Endothelial cell (in vitro differentiated cells): ENCODE measurements around the gene DMD. TPM values are rescaled to one million over a fixed set of nuclear protein-coding genes. Genes with fewer than 3 reads are reported as not detected.

Source experiments
- DNase-seq: peaks from one replicate; pipeline ENCODE4 v3.0.0; 2021; ENCODE audit warnings: low spot score
- H3K27ac Mint-ChIP-seq: one replicate; pipeline ENCODE4 v1.8.0; 2021; ENCODE audit warnings: mixed read lengths, inconsistent platforms; ENCODE audit not compliant: unreplicated experiment
- H3K27me3 Mint-ChIP-seq: one replicate; pipeline ENCODE4 v1.8.0; 2021; ENCODE audit warnings: mild to moderate bottlenecking, moderate library complexity, mixed read lengths, inconsistent platforms; ENCODE audit not compliant: unreplicated experiment
- H3K36me3 Mint-ChIP-seq: one replicate; pipeline ENCODE4 v1.8.0; 2021; ENCODE audit warnings: mild to moderate bottlenecking, low read depth, mixed read lengths, inconsistent platforms; ENCODE audit not compliant: unreplicated experiment
- H3K4me1 Mint-ChIP-seq: one replicate; pipeline ENCODE4 v1.8.0; 2021; ENCODE audit warnings: mild to moderate bottlenecking, mixed read lengths, inconsistent platforms; ENCODE audit not compliant: unreplicated experiment
- H3K4me3 Mint-ChIP-seq: one replicate; pipeline ENCODE4 v1.8.0; 2021; ENCODE audit warnings: mild to moderate bottlenecking, mixed read lengths, inconsistent platforms; ENCODE audit not compliant: unreplicated experiment
- H3K9me3 Mint-ChIP-seq: one replicate; pipeline ENCODE4 v1.8.0; 2021; ENCODE audit warnings: mixed read lengths, inconsistent platforms; ENCODE audit not compliant: unreplicated experiment
- total RNA-seq: library from RNA; stranded (reverse); fragmentation: NEBNext Ultra II Directional; extraction: Animal tissue kit (Norgen Biotek cat#: 25700); gene quantifications from one replicate; pipeline ENCODE4 v1.2.1, GENCODE V29; 2021; ENCODE audit not compliant: unreplicated experiment
- TF ChIP-seq, protein P1 (sequence below): fragments of 200-600 bp; sonication (generic); IDR thresholded peaks from one replicate; pipeline ENCODE4 v1.5.0; 2021; ENCODE audit warnings: antibody characterized with exemption; ENCODE audit not compliant: unreplicated experiment

The DMD gene
- total RNA-seq, 1 donor from 2014 or later: 5.5 TPM

DNA sequence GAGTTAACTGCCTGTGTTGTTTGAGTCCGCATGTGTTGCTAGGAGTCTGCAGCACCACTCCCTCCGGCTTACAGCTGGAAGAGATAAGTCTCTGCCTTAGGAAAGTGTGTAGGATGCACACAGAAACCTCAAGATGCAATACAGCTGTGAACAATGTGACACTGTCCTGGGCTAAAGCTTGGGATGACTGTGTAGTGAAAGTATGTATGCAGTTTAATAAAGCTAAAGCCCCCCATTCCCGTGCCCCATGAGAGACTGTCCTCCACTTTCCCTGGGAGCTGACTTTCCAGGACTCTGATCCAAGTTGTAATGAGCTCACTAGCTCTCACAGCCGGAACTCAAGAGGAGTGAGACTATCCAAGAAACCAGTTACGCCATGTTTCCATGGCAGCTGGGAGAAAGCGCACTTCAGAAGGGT lies 1982.9 kb downstream of the DMD start:
- H3K4me1 Mint-ChIP-seq: peaks cover 4% of the 10 kb centered on the region
- TF ChIP-seq, protein P1, sequence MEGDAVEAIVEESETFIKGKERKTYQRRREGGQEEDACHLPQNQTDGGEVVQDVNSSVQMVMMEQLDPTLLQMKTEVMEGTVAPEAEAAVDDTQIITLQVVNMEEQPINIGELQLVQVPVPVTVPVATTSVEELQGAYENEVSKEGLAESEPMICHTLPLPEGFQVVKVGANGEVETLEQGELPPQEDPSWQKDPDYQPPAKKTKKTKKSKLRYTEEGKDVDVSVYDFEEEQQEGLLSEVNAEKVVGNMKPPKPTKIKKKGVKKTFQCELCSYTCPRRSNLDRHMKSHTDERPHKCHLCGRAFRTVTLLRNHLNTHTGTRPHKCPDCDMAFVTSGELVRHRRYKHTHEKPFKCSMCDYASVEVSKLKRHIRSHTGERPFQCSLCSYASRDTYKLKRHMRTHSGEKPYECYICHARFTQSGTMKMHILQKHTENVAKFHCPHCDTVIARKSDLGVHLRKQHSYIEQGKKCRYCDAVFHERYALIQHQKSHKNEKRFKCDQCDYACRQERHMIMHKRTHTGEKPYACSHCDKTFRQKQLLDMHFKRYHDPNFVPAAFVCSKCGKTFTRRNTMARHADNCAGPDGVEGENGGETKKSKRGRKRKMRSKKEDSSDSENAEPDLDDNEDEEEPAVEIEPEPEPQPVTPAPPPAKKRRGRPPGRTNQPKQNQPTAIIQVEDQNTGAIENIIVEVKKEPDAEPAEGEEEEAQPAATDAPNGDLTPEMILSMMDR: no peak
- no peak overlapping the region for H3K27ac Mint-ChIP-seq
- H3K36me3 Mint-ChIP-seq: no peaks in the 10 kb centered on the region
- no peaks in the 10 kb centered on the region for H3K9me3 Mint-ChIP-seq
- H3K27me3 Mint-ChIP-seq: no peaks in the 10 kb centered on the region
- no peak overlapping the region for H3K4me3 Mint-ChIP-seq
- no peak for DNase-seq

DNA sequence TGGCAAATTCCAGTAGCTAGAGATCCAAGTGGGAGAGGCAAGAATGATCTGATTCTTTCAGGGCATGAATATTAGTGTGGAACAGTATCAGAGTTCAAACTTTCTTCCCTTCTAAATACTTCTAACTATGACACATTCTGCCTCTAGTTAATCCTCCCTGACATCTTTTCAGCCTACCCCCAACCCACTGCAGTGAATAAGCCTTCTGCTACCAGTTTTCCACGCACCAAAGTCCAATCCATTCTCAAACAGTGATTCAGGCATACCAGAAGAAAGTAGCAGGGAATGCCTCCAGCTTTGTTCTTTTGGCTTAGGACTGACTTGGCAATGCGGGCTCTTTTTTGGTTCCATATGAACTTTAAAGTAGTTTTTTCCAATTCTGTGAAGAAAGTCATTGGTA lies 1984.1 kb downstream of the DMD start:
- no peaks in the 10 kb centered on the region for H3K4me1 Mint-ChIP-seq
- no peak overlapping the region for H3K27ac Mint-ChIP-seq
- TF ChIP-seq, protein P1: no peak
- no peak overlapping the region for H3K4me3 Mint-ChIP-seq
- no peaks in the 10 kb centered on the region for H3K36me3 Mint-ChIP-seq
- no peaks in the 10 kb centered on the region for H3K9me3 Mint-ChIP-seq
- H3K27me3 Mint-ChIP-seq: no peaks in the 10 kb centered on the region
- no peak for DNase-seq

DNA sequence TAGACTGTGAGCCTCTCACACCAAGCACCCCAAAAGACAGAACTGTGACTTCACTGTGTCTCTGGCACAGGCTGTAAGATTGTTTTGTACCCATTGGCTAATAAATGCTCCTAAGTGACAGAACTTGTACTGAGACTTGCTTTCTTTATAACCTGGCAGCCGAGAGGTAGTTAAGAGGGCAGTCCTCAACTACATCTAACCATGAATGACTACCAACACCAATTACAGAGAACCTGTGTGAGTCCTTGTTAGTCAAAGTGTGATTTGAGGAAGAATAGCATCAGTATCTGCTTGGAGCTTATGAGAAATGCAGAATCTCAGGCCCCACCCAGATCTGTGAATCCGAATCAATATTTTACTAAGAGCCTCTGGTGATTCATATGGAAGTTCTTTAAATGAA lies 1985.5 kb downstream of the DMD start:
- Mint-ChIP-seq H3K36me3 (no peaks in the 10 kb centered on the region), H3K27me3 (no peaks in the 10 kb centered on the region), H3K27ac (no peak overlapping the region), H3K4me1 (no peaks in the 10 kb centered on the region), H3K9me3 (no peaks in the 10 kb centered on the region), H3K4me3 (no peak overlapping the region)
- TF ChIP-seq, protein P1: no peak
- no peak for DNase-seq

DNA sequence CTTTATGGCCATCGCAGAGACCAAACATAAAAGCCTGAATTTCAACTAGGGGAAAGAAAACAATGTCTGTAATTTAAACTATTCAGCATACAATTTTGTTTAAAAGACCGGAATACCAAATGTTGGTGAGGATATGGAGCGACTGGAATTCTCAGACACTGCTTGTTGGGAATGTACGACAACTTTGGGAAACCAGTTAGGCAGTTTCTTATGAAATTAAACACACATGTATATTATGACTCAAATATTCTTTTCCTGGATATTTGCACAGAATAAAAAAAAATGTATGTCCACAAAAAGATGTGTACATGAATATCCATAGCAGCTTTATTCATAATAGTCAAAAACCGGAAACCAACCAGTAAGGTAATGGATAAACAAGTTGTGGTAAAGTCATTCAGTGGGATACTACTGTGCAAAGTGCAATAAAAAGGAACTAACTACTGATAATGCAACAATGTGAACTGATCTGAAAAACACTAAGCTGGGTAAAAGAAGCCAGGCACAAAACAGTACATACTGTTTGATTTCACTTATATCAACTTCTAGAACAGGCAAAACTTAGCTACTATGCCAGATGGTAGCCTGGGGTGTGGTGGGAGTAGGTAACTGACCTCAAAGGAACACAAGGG lies 1986.9 kb downstream of the DMD start:
- Mint-ChIP-seq H3K9me3 (no peaks in the 10 kb centered on the region), H3K27me3 (no peaks in the 10 kb centered on the region), H3K4me3 (no peak overlapping the region), H3K27ac (no peak overlapping the region), H3K4me1 (no peaks in the 10 kb centered on the region), H3K36me3 (no peaks in the 10 kb centered on the region)
- TF ChIP-seq, protein P1: no peak
- DNase-seq: no peak

DNA sequence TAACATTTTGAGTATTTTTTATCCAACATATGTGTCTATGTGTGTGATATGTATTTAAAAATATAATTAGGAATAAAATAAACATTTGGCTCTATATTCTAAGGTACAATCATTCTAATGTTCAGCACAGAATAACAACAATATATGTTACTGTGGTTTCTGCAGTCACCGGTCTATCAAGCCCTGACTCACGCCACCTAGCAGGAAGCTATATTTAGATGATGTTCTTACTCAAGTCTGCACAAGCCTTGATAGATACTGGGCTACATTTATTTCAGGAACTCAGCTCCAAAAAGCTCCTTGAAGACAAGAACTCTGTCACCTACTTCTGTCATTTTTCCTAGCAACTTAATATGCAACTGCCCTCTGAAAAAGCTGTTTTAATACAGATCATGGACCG lies 1987.5 kb downstream of the DMD start:
- no peak overlapping the region for H3K4me3 Mint-ChIP-seq
- no peaks in the 10 kb centered on the region for H3K4me1 Mint-ChIP-seq
- DNase-seq: no peak
- TF ChIP-seq, protein P1: no peak
- no peak overlapping the region for H3K27ac Mint-ChIP-seq
- no peaks in the 10 kb centered on the region for H3K27me3 Mint-ChIP-seq
- no peaks in the 10 kb centered on the region for H3K9me3 Mint-ChIP-seq
- no peaks in the 10 kb centered on the region for H3K36me3 Mint-ChIP-seq
